Fibroblast of skin of right biceps (primary cell): ENCODE measurements around the gene FGD3.

ENCODE experiments used
- DNase-seq: peaks from one replicate; pipeline ENCODE4 v3.0.0-alpha.2; 2013

FGD3 gene

DNA sequence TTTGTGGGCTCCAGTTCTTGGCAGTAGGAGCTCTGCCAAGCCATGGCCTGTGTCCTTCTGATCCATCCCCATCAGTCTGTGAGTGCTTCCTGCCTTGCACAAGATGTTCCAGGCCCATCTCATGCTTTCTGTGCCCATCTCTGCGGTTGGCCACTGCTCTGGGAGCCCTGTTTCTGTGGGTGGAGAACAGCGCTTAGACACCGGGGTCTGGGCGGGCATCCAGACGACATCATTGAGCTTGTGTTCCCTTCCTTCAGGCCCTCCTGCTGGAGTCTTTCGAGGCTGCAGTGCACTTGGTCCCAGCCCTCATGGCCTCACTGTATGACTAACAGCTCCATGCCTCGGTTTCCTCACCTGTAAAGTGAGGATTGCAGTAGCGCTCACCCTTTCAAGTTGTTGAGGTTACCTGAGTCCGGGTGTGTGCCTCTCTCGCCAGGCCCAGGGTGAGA, 133.8 kb downstream of the FGD3 start:
- DNase-seq, result no peak

DNA sequence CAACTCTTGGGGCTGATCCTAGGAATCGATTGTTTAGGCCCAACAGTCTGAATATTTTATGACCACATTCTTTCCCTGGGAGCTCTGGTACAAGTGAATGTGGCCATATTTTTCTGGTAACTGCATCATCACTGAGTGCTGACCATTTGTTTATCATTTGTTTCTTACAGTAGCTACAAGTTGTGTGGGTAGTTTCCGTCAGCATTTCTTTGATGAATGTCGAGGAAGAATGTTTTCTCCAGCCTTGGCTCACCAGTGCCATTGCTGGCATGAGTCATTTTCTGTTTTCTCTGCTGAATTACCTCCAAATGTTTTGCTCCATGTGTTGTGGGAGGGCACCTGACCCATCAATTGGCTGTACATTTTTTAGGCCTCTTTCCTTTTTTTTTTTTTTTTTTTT, 134.6 kb downstream of the FGD3 start:
- peak; percentile 56 for DNase-seq

- DNase-seq, result no peak
Observed at GRCh38 chr9:93082841-93083411, 135.6 kb downstream of the FGD3 start.

DNA sequence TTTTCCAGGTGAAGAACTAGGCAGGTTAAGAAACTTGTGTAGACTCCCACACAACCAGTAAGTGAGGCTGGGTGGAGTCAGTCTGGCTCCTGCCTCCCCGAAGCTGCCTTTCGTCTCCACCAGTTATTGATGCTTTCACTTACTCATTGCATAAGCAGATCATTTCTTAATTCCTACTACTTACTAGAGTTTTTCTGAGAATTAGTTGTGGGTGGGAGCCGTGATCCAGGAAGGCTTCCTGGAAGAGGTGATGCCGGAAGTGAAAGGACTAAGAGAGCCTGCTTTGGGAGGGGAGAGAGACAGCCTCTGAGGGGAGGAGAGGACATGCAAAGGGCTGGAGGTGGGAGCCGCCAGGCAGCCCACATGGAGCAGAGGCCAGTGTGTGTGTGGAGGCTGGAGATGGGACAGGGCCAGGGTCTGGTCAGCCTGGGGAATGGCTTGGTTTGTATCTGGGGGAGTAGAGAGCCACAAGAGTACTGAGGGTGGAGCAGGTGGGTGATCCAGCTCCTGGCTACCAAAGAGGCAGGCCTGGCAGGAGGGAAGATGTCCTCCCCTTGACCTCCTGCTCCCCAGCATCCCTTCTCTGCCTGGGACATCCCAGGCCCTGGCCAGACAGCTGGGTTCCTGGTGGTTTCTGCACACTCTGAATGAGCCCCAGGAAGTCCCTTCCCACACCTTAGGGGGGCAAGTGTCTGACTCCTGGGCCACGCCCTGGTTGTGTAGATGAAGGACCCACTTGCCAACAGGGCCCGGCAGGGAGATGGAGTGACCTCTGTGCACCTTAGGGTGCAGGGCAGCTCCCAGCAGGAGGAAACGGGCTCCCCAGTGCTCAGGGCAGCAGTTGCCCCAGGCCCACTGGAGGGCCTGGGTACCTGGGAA, 136.5 kb downstream of the FGD3 start:
- no peak for DNase-seq

DNA sequence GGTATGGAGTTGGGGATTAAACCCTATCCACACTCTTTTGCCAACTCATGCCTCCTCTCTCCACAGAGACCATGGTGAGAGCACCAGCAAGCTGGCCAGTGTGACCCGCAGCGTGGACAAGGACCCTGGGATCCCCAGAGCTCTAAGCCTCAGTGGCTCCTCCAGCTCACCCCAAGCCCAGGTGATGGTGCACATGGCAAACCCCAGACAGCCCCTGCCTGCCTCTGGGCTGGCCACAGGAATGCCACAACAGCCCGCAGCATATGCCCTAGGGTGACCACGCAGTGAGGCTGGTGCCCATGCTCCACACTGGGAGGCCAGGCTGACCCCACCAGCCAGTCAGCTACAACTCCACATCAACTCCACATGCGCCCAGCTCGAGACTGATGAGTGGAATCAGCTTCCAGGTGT, 137.2 kb downstream of the FGD3 start:
- DNase-seq, result no peak

DNA sequence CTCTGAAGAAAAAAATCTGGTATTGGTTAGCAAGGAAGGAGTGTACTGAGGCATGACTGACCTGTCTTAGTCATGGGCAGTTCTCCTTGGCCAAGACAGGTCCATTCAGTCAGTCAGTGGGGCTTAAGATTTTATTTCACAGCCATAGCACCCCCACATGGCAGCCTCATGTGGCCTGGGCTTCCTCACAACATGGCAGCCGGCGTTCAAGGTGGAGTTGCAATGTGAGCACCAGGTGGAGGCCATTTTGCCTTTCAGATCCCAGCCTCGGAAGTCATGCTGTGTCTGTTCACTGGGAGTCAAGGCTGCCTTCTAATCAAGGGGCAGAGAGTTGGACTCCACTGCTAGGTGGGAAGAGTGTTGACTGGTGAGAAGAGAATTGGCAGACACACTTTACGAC, 138.4 kb downstream of the FGD3 start:
- no peak for DNase-seq
